Esophagus (tissue), 2 donors: ENCODE data around the gene HDLBP. TPM values are rescaled to one million over a fixed set of nuclear protein-coding genes. Genes with fewer than 3 reads are reported as not detected.

Source experiments
- H3K27ac ChIP-seq, 2 donors: one replicate each; pipeline ENCODE4 v1.5.1; 2013; ENCODE audit warnings: low read depth in 2 of 2, mild to moderate bottlenecking in 2 of 2, inconsistent platforms in 1 of 2, low read length in 1 of 2, moderate library complexity in 1 of 2
- H3K27me3 ChIP-seq, 2 donors: one replicate each; pipeline ENCODE4 v1.6.1; 2013; ENCODE audit warnings: low read length in 2 of 2, control low read depth in 1 of 2, mild to moderate bottlenecking in 1 of 2; ENCODE audit not compliant: insufficient read depth in 2 of 2, control insufficient read depth in 1 of 2
- H3K36me3 ChIP-seq, 2 donors: one replicate each; pipeline ENCODE4 v1.6.1; 2013; ENCODE audit warnings: low read length in 1 of 2; ENCODE audit not compliant: control insufficient read depth in 2 of 2, insufficient read depth in 2 of 2
- H3K4me1 ChIP-seq, 2 donors: one replicate each; pipeline ENCODE4 v1.6.1; 2013; ENCODE audit warnings: low read length in 1 of 2; ENCODE audit not compliant: control insufficient read depth in 2 of 2, insufficient read depth in 2 of 2
- H3K4me3 ChIP-seq, 2 donors: one replicate each; pipeline ENCODE4 v1.5.1; 2013; ENCODE audit warnings: low read length in 2 of 2, mild to moderate bottlenecking in 2 of 2, low read depth in 1 of 2, moderate library complexity in 1 of 2
- H3K9me3 ChIP-seq, 2 donors: one replicate each; pipeline ENCODE4 v1.6.1; 2013; ENCODE audit warnings: mild to moderate bottlenecking in 2 of 2, low read depth in 1 of 2, low read length in 1 of 2, moderate library complexity in 1 of 2; ENCODE audit not compliant: control insufficient read depth in 2 of 2, insufficient read depth in 1 of 2
- WGBS, 2 donors: extraction: QIAGEN DNeasy Blood & Tissue Kit; methylation state at CpG; one replicate each; pipeline ENCODE4 v1.1.7; 2013; 5-methylcytosine and 5-hydroxymethylcytosine counted together
- polyA plus RNA-seq, 2 donors: library from polyadenylated mRNA; stranded (reverse); fragments of 200-250 nt; gene quantifications; one replicate each; pipeline ENCODE4 v1.2.3, GENCODE V29; 2013
- donor health status: healthy with polysubstance abuse.
- donor health status: Bipolar disorder and iron deficiency.

HDLBP gene
- polyA plus RNA-seq, 2 donors = 158 to 197 TPM

DNA sequence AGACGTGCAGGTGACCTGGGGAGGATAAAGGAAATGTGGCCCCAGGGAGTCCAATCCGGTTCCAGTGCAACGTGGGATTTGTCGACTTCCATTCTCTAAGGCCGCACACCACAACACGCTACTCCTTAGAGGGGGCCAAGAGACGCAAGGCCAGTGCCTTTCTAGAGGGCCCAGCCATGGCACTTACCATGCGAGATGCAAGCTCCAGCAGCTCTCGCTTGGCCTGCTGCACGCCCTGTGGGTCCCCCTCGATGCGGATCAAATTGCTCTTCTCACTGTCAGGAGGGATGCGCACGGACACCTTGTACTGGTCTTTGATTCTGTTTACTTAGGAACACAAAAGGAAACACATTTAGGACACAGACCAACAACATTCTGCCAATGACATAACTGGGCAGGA is 65.8 kb downstream of the HDLBP start:
- Histone ChIP-seq H3K4me3 (no peak overlapping the region), H3K4me1 (no peaks in the 10 kb centered on the region), H3K27ac (no peak overlapping the region), H3K27me3 (no peaks in the 10 kb centered on the region), H3K36me3 (peaks cover 40 to 65% of the 10 kb centered on the region in 2 donors), H3K9me3 (no peaks in the 10 kb centered on the region)
- WGBS, 2 donors = 94 to 96% methylated on average over 14 of the region's 14 CpGs

DNA sequence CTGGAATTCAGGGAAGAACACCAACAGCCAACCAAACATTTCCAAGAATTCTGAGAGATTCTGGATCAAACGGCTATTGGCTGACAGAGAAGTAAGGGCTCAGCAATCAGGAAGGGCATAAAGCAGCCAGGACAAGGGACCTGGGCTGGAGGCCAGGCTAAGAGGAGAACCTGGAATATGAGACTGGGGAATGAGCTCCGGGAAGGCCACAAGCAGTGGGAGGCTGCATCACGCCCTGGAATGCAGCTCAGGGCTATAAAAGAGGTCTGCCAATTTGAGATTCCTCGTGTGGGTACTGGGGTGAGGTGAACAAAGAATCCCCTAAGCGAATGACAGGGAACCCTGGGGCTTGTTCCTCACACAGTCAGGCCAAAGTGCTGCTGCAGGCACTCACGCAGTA is 66.6 kb downstream of the HDLBP start:
- 75 to 81% methylated on average over 6 of the region's 6 CpGs for WGBS, 2 donors
- Histone ChIP-seq H3K4me3 (no peak overlapping the region), H3K27ac (no peak overlapping the region), H3K36me3 (peaks cover 39 to 64% of the 10 kb centered on the region in 2 donors), H3K4me1 (no peaks in the 10 kb centered on the region), H3K27me3 (no peaks in the 10 kb centered on the region), H3K9me3 (no peaks in the 10 kb centered on the region)

- Histone ChIP-seq H3K4me3 (no peak overlapping the region), H3K36me3 (peaks cover 33 to 60% of the 10 kb centered on the region in 2 donors), H3K4me1 (no peaks in the 10 kb centered on the region), H3K9me3 (no peaks in the 10 kb centered on the region), H3K27ac (no peak overlapping the region), H3K27me3 (no peaks in the 10 kb centered on the region)
- 96% methylated on average over 11 of the region's 11 CpGs for WGBS, 2 donors
Observed at GRCh38 chr2:241248289-241248688, 67.2 kb downstream of the HDLBP start.

- Histone ChIP-seq H3K36me3 (peaks cover 28 to 60% of the 10 kb centered on the region in 2 donors), H3K27ac (no peak overlapping the region), H3K4me3 (no peak overlapping the region), H3K27me3 (no peaks in the 10 kb centered on the region), H3K4me1 (no peaks in the 10 kb centered on the region), H3K9me3 (no peaks in the 10 kb centered on the region)
- WGBS, 2 donors = 94 to 98% methylated on average over 6 of the region's 6 CpGs
Observed at GRCh38 chr2:241244368-241244767, 71.1 kb downstream of the HDLBP start.

GRCh38 chr2:241242306-241242705 is 73.2 kb downstream of the HDLBP start:
- 85 to 86% methylated on average over 14 of the region's 14 CpGs for WGBS, 2 donors

DNA sequence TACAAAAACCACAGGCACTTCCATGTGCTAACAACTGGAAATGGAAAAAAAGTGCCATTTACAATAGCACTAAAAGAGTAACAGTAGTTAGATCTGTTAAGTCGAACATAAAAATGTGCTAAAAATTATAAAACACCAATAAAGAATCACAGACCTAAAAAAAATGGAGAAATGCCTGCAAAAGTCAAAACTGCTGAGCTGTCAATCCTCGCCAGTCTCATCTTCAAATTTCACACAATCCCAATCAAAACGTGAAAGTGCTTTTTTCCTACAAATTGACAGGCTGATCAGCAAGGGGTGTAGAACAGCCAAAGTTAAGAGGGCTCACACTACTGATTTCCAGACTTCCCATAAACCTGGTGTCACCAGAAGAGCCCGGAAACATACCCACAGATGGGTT is 73.8 kb downstream of the HDLBP start:
- Histone ChIP-seq H3K9me3 (no peaks in the 10 kb centered on the region), H3K27me3 (no peaks in the 10 kb centered on the region), H3K4me3 (no peak overlapping the region), H3K4me1 (no peaks in the 10 kb centered on the region), H3K36me3 (peaks cover 12 to 57% of the 10 kb centered on the region in 2 donors), H3K27ac (no peak overlapping the region)
- 87 to 90% methylated on average over 4 of the region's 4 CpGs for WGBS, 2 donors

More at GRCh38 chr2:241242306-241242705, 73.2 kb downstream of the HDLBP start:
- H3K36me3 ChIP-seq = peaks cover 16 to 55% of the 10 kb centered on the region in 2 donors
- no peaks in the 10 kb centered on the region for H3K27me3 ChIP-seq
- H3K9me3 ChIP-seq = no peaks in the 10 kb centered on the region
- H3K4me1 ChIP-seq = no peaks in the 10 kb centered on the region
- H3K4me3 ChIP-seq = no peak overlapping the region
- no peak overlapping the region for H3K27ac ChIP-seq

- WGBS, 2 donors = 90 to 92% methylated on average over 21 of the region's 21 CpGs
- Histone ChIP-seq H3K27me3 (no peaks in the 10 kb centered on the region), H3K9me3 (no peaks in the 10 kb centered on the region), H3K4me1 (no peaks in the 10 kb centered on the region), H3K27ac (no peak overlapping the region), H3K36me3 (peaks cover 20 to 65% of the 10 kb centered on the region in 2 donors), H3K4me3 (no peak overlapping the region)
Observed at GRCh38 chr2:241240320-241241004, 75.0 kb downstream of the HDLBP start.

GRCh38 chr2:241239552-241240202 is 75.8 kb downstream of the HDLBP start:
- Histone ChIP-seq H3K27ac (no peak overlapping the region), H3K36me3 (peaks cover 28 to 71% of the 10 kb centered on the region in 2 donors), H3K27me3 (no peaks in the 10 kb centered on the region), H3K4me3 (no peak overlapping the region), H3K9me3 (no peaks in the 10 kb centered on the region), H3K4me1 (no peaks in the 10 kb centered on the region)
- 95% methylated on average over 28 of the region's 28 CpGs for WGBS, 2 donors

DNA sequence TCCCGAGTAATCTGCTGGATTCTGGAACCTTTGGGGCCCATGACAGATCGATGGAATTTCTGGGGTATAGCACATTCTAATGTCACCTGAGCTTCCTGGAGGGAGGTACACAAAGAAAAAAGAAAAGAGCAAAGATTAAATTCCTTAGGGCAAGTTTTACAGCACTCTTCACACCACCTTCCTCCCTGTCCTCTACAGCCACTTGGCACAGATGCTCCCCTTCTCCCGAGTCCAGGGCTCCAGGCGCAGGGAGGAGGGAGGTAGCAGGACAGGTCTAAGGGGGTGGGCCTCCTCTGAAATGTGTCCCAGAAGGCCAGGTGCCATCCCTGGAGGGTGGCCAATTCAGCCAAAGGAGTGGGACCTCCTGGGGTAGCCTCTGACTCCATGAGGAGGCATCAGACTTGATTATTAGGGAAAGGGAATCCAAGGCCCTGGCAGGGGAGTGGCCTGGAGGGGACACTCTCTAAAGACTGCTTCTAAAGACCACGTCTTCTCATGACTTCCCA is 76.7 kb downstream of the HDLBP start:
- H3K27ac ChIP-seq = no peak overlapping the region
- H3K27me3 ChIP-seq = no peaks in the 10 kb centered on the region
- WGBS, 2 donors = 85 to 88% methylated on average over 5 of the region's 5 CpGs
- H3K9me3 ChIP-seq = no peaks in the 10 kb centered on the region
- H3K4me1 ChIP-seq = no peaks in the 10 kb centered on the region
- peaks cover 34 to 80% of the 10 kb centered on the region in 2 donors for H3K36me3 ChIP-seq
- H3K4me3 ChIP-seq = no peak overlapping the region
